ENCODE results near the gene ACKR1. TPM values are rescaled to one million over a fixed set of nuclear protein-coding genes. Genes with fewer than 3 reads are reported as not detected.

ACKR1 gene, protein sequence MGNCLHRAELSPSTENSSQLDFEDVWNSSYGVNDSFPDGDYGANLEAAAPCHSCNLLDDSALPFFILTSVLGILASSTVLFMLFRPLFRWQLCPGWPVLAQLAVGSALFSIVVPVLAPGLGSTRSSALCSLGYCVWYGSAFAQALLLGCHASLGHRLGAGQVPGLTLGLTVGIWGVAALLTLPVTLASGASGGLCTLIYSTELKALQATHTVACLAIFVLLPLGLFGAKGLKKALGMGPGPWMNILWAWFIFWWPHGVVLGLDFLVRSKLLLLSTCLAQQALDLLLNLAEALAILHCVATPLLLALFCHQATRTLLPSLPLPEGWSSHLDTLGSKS
- total RNA-seq (10 to 100 TPM; 12.1 to 40.9 TPM), polyA plus RNA-seq (100 to 1,000 TPM in 1 of 2 donors, 10 to 100 TPM in 1; 65.2 to 119 TPM)
- long read RNA-seq, donor 1, partial matches to known transcripts = 0 of 3 reads
- long read RNA-seq, donor 1, other reads (novel, unspliced or antisense) = 0 of 3 reads
- long read RNA-seq, donor 2, partial matches to known transcripts = 0 of 3 reads
- long read RNA-seq, donor 2, other reads (novel, unspliced or antisense) = 0 of 3 reads
- long read RNA-seq, donor 3, partial matches to known transcripts = 0 of 2 reads
- long read RNA-seq, donor 3, other reads (novel, unspliced or antisense) = 0 of 2 reads
- long read RNA-seq, donor 4, partial matches to known transcripts = 0 of 2 reads
- long read RNA-seq, donor 4, other reads (novel, unspliced or antisense) = 0 of 2 reads
- long read RNA-seq, donor 5, partial matches to known transcripts = 0 of 2 reads
- long read RNA-seq, donor 5, other reads (novel, unspliced or antisense) = 0 of 2 reads

DNA sequence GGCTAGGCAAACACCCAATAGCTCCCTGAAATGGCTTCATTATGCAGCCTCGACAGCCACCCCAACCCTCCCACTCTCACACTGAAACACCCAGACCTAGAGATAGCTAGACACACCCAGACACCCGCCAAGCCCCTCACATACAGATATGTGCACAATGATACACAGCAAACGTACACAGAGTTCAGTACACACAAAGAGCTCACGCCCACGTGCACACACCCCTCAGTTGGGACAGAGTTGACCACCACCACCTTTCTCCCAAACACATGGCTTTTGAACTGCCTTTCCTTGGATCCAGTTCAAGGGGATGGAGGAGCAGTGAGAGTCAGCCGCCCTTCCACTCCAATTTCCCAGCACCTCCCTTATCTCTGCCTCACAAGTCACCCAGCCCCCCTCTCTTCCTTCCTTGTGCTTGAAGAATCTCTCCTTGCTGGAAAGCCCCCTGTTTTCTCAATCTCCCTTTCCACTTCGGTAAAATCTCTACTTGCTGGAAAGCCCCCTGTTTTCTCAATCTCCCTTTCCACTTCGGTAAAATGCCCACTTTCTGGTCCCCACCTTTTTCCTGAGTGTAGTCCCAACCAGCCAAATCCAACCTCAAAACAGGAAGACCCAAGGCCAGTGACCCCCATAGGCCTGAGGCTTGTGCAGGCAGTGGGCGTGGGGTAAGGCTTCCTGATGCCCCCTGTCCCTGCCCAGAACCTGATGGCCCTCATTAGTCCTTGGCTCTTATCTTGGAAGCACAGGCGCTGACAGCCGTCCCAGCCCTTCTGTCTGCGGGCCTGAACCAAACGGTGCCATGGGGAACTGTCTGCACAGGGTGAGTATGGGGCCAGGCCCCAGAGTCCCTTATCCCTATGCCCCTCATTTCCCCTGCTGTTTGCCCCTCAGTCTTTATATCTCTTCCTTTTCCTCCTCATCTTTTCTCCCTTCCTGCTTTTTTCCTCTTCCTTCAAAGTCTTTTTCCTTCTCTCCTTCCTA, at the start of gene ACKR1:
TSS of gene ACKR1 (plus strand) at position 715 of the 981 bp plus-strand sequence. CDS start at position 800, 85 bp downstream.
- 33 to 52% methylated on average over 13 of the region's 13 CpGs for WGBS, 2 donors
- Histone ChIP-seq H3K27ac (ENCODE audit: low read depth in 1 of 2, low read length in 1 of 2) (no peak within 1 kb of the TSS), H3K9me3 (ENCODE audit: control insufficient read depth in 4 of 4, insufficient read depth in 3 of 4, low read length in 3 of 4) (no peaks in the 10 kb centered on the region), H3K9ac (ENCODE audit: insufficient read depth in 1 of 2, low read length in 2 of 2) (no peak within 1 kb of the TSS), H3K4me1 (ENCODE audit: control insufficient read depth in 5 of 5, insufficient read depth in 5 of 5, low read length in 5 of 5) (peaks cover 0 to 16% (median 0%) of the 10 kb centered on the region in 5 donors), H3K27me3 (ENCODE audit: control insufficient read depth in 3 of 3, insufficient read depth in 3 of 3, low read length in 2 of 3) (peaks cover 0 to 10% (median 9%) of the 10 kb centered on the region in 3 donors), H3K4me3 (peak within 1 kb of the TSS; percentile 14), H3K36me3 (ENCODE audit: control insufficient read depth in 4 of 4, insufficient read depth in 4 of 4, low read length in 4 of 4) (no peaks in the 10 kb centered on the region)
- ATAC-seq (ENCODE audit: insufficient read depth, low FRiP score) (no peak), DNase-seq (no peak)
- TF ChIP-seq CTCF (IDR thresholded peaks at IDR 0.05; ENCODE audit: control extremely low read depth, extremely low read depth) = no peak

GRCh38 chr1:159161001-159161718, 43.5 kb upstream of the ACKR1 start:
- peaks cover 0 to 2% (median 0%) of the 10 kb centered on the region in 5 donors for H3K4me1 ChIP-seq (ENCODE audit: control insufficient read depth in 5 of 5, insufficient read depth in 5 of 5, low read length in 5 of 5)
- ATAC-seq (ENCODE audit: insufficient read depth, low FRiP score) (peak; percentile 97), DNase-seq (peak; percentile 80 to 85 (median 84))
- H3K9ac ChIP-seq (ENCODE audit: insufficient read depth in 1 of 2, low read length in 2 of 2) = no peak overlapping the region
- peaks cover 0 to 5% (median 0%) of the 10 kb centered on the region in 3 donors for H3K27me3 ChIP-seq (ENCODE audit: control insufficient read depth in 3 of 3, insufficient read depth in 3 of 3, low read length in 2 of 3)
- H3K4me3 ChIP-seq = no peak overlapping the region
- WGBS, 2 donors = 4 to 9% methylated on average over 4 of the region's 4 CpGs
- H3K9me3 ChIP-seq (ENCODE audit: control insufficient read depth in 4 of 4, insufficient read depth in 3 of 4, low read length in 3 of 4) = no peaks in the 10 kb centered on the region
- peak; percentile 99 for TF ChIP-seq CTCF (IDR thresholded peaks at IDR 0.05; ENCODE audit: control extremely low read depth, extremely low read depth)
- no peak overlapping the region for H3K27ac ChIP-seq (ENCODE audit: low read depth in 1 of 2, low read length in 1 of 2)
- no peaks in the 10 kb centered on the region for H3K36me3 ChIP-seq (ENCODE audit: control insufficient read depth in 4 of 4, insufficient read depth in 4 of 4, low read length in 4 of 4)

DNA sequence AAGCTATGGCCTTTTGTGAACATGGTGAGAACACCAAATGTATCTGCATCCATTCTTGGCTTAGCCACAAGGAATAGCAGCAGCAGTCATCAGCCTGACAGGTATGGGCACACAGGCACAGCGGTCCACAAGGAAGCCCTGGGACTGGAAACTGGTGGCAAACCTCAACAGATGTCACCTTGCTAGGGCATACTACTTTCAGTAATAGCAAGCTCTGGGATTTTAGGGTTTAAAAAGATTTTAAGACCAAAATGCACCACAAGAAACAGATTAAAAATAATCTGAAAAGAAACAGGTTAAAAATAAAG, 43.0 kb upstream of the ACKR1 start:
- DNase-seq (no peak), ATAC-seq (ENCODE audit: insufficient read depth, low FRiP score) (no peak)
- Histone ChIP-seq H3K4me1 (ENCODE audit: control insufficient read depth in 5 of 5, insufficient read depth in 5 of 5, low read length in 5 of 5) (peaks cover 0 to 2% (median 0%) of the 10 kb centered on the region in 5 donors), H3K27me3 (ENCODE audit: control insufficient read depth in 3 of 3, insufficient read depth in 3 of 3, low read length in 2 of 3) (peaks cover 0 to 10% (median 0%) of the 10 kb centered on the region in 3 donors), H3K27ac (ENCODE audit: low read depth in 1 of 2, low read length in 1 of 2) (no peak overlapping the region), H3K4me3 (no peak overlapping the region), H3K36me3 (ENCODE audit: control insufficient read depth in 4 of 4, insufficient read depth in 4 of 4, low read length in 4 of 4) (no peaks in the 10 kb centered on the region), H3K9me3 (ENCODE audit: control insufficient read depth in 4 of 4, insufficient read depth in 3 of 4, low read length in 3 of 4) (no peaks in the 10 kb centered on the region), H3K9ac (ENCODE audit: insufficient read depth in 1 of 2, low read length in 2 of 2) (no peak overlapping the region)
- 87 to 95% methylated on average over 1 of the region's 1 CpG for WGBS, 2 donors
- TF ChIP-seq CTCF (IDR thresholded peaks at IDR 0.05; ENCODE audit: control extremely low read depth, extremely low read depth) = no peak
